GM12878 (cell line): ENCODE data around the gene MLPH. TPM values are rescaled to one million over a fixed set of nuclear protein-coding genes. Genes with fewer than 3 reads are reported as not detected.

Experiments used
- ATAC-seq: fragments of 200-7000 bp; cut with Tn5 transposase; 3 replicates; pipeline ENCODE4 v1.9.1; 2020; ENCODE audit warnings: mild to moderate bottlenecking, moderate library complexity
- BruUV-seq: library from RNA; stranded (reverse); fragments of 400-500 nt; replicated peaks from 2 replicates; lab custom pipeline; 2021; lab: Mats Ljungman, UMichigan
- CTCF ChIA-PET: fragments of 300-600 bp; sonication (Branson Sonifier 250); formaldehyde crosslinking; extraction: SDS; loops from one replicate; lab custom pipeline; 2021; ENCODE audit warnings: inconsistent platforms; lab: Yijun Ruan, JAX
- POLR2A ChIA-PET: fragments of 350-600 bp; formaldehyde crosslinking; extraction: SDS; loops from one replicate; lab custom pipeline; 2021; ENCODE audit warnings: inconsistent platforms; lab: Charles Lee
- RAD21 ChIA-PET: fragments of 300-600 bp; sonication (Branson Sonifier 250); formaldehyde crosslinking; loops from one replicate; lab custom pipeline; 2023; ENCODE audit warnings: antibody characterized with exemption; ENCODE audit not compliant: unreplicated experiment; lab: Charles Lee
- SMC1A ChIA-PET: fragments of 300-600 bp; sonication (Branson Sonifier 250); formaldehyde crosslinking; loops from one replicate; lab custom pipeline; 2023; ENCODE audit not compliant: unreplicated experiment, uncharacterized antibody; lab: Charles Lee
- DNase-seq: peaks from one replicate; pipeline ENCODE4 v3.0.0-alpha.2; 2011; ENCODE audit warnings: low read depth, low spot score
- FAIRE-seq: peaks from 3 replicates; lab custom pipeline; 2011; peaks lifted over from hg19 to GRCh38; lab: Jason Lieb, UNC
- H2AFZ ChIP-seq: 2 replicates; pipeline ENCODE4 v1.6.0; 2011; ENCODE audit warnings: low read depth, low read length, control low read depth; ENCODE audit not compliant: control insufficient read depth
- H3K27ac ChIP-seq: 2 replicates; pipeline ENCODE4 v1.5.1; 2011; ENCODE audit warnings: control low read depth; ENCODE audit not compliant: control insufficient read depth, insufficient read depth
- H3K27me3 ChIP-seq, 2 experiments: replicated peaks in 1 of 2; 2 replicates each; pipeline versions ENCODE4 v1.6.0 to v1.6.1; 2011; ENCODE audit warnings: low read length in 1 of 2; ENCODE audit not compliant: control insufficient read depth in 2 of 2, insufficient read depth in 2 of 2
- H3K36me3 ChIP-seq, 2 experiments: 2 replicates each; pipeline ENCODE4 v1.5.1; 2011; ENCODE audit warnings: low read length in 1 of 2; ENCODE audit not compliant: control insufficient read depth in 2 of 2, insufficient read depth in 2 of 2
- H3K4me1 ChIP-seq: 2 replicates; pipeline ENCODE4 v1.6.1; 2011; ENCODE audit warnings: mild to moderate bottlenecking, low read length, moderate library complexity, mixed read lengths; ENCODE audit not compliant: control insufficient read depth, insufficient read depth
- H3K4me2 ChIP-seq: 2 replicates; pipeline ENCODE4 v1.6.0; 2011; ENCODE audit warnings: control low read depth; ENCODE audit not compliant: control insufficient read depth, insufficient read depth
- H3K4me3 ChIP-seq: fragments of 200-600 bp; sonication (generic); 2 replicates; pipeline ENCODE4 v1.5.1; 2016
- H3K79me2 ChIP-seq: 2 replicates; pipeline ENCODE4 v1.6.0; 2011; ENCODE audit warnings: low read length; ENCODE audit not compliant: control insufficient read depth, insufficient read depth
- H3K9ac ChIP-seq: 2 replicates; pipeline ENCODE4 v1.8.0; 2011; ENCODE audit warnings: low read length, control low read depth, mixed read lengths; ENCODE audit not compliant: control insufficient read depth, insufficient read depth
- H3K9me3 ChIP-seq: replicated peaks from 3 replicates; pipeline ENCODE4 v1.5.1; 2011; ENCODE audit warnings: mild to moderate bottlenecking, low read length; ENCODE audit not compliant: control insufficient read depth, insufficient read depth
- H4K20me1 ChIP-seq: 2 replicates; pipeline ENCODE4 v1.6.0; 2011; ENCODE audit not compliant: control insufficient read depth, insufficient read depth
- ATF7 ChIP-seq: fragments of 450-650 bp; IDR thresholded peaks from 2 replicates; pipeline ENCODE4 v1.6.1; 2016; ENCODE audit warnings: low read depth, mild to moderate bottlenecking
- BACH1 ChIP-seq: fragments of 450-650 bp; IDR thresholded peaks from 2 replicates; pipeline ENCODE4 v1.6.1; 2017; ENCODE audit warnings: mild to moderate bottlenecking, borderline replicate concordance
- BHLHE40 ChIP-seq, 2 experiments: fragments of 450-650 bp in 1 of 2; IDR thresholded peaks; 2 replicates each; pipeline ENCODE4 v1.6.1; 2011 to 2017; ENCODE audit warnings: low read depth in 2 of 2, borderline replicate concordance in 1 of 2, improper control_type of control experiment in 1 of 2, low read length in 1 of 2, mild to moderate bottlenecking in 1 of 2
- CEBPB ChIP-seq, 2 experiments: fragments of 150-350 bp in 1 of 2; IDR thresholded peaks; 2 replicates each; pipeline ENCODE4 v1.6.1; 2012 to 2014; ENCODE audit warnings: low read depth in 2 of 2, low read length in 2 of 2, borderline replicate concordance in 1 of 2, inconsistent platforms in 1 of 2
- DPF2 ChIP-seq: fragments of 450-650 bp; IDR thresholded peaks from 2 replicates; pipeline ENCODE4 v1.6.1; 2017; ENCODE audit warnings: mild to moderate bottlenecking
- EP300 ChIP-seq, 2 experiments: fragments of 150-350 bp in 1 of 2; IDR thresholded peaks; 2 replicates each; pipeline ENCODE4 v1.6.1; 2011 to 2012; ENCODE audit warnings: low read depth in 2 of 2, low read length in 2 of 2, borderline replicate concordance in 1 of 2, improper control_type of control experiment in 1 of 2, inconsistent platforms in 1 of 2; ENCODE audit not compliant: control insufficient read depth in 1 of 2
- RAD51 ChIP-seq: fragments of 450-650 bp; IDR thresholded peaks from 2 replicates; pipeline ENCODE4 v1.6.1; 2016; ENCODE audit warnings: moderate library complexity, mild to moderate bottlenecking, inconsistent platforms
- RB1 ChIP-seq: fragments of 450-650 bp; formaldehyde crosslinking; IDR thresholded peaks from 2 replicates; pipeline ENCODE4 v1.6.1; 2017; ENCODE audit warnings: mild to moderate bottlenecking, borderline replicate concordance
- RELA ChIP-seq: fragments of 450-650 bp; IDR thresholded peaks from 2 replicates; pipeline ENCODE4 v1.8.0; 2014; ENCODE audit warnings: borderline replicate concordance; ENCODE audit not compliant: partially characterized antibody
- SMAD5 ChIP-seq: IDR thresholded peaks from 2 replicates; pipeline ENCODE4 v1.6.1; 2016; ENCODE audit warnings: antibody characterized with exemption, low read depth
- SUZ12 ChIP-seq: fragments of 200-600 bp; sonication (generic); IDR thresholded peaks from one replicate; pipeline ENCODE4 v1.6.1; 2018; ENCODE audit warnings: antibody characterized with exemption, mild to moderate bottlenecking; ENCODE audit not compliant: unreplicated experiment
- TCF3 ChIP-seq: IDR thresholded peaks from 2 replicates; pipeline ENCODE4 v1.6.1; 2012; ENCODE audit warnings: low read depth, mild to moderate bottlenecking, low read length, borderline replicate concordance; ENCODE audit not compliant: insufficient read depth
- ZBTB33 ChIP-seq: fragments of 450-650 bp; IDR thresholded peaks from 2 replicates; pipeline ENCODE4 v1.6.1; 2017; ENCODE audit warnings: mild to moderate bottlenecking
- WGBS: methylation state at CpG from one replicate; pipeline ENCODE4 v1.1.6; 2016; ENCODE audit warnings: low lambda C conversion rate; ENCODE audit not compliant: insufficient replicate concordance, insufficient coverage; ENCODE audit errors: missing lambda C conversion rate; 5-methylcytosine and 5-hydroxymethylcytosine counted together
- in situ Hi-C: fragments of 300-500 bp; cut with MboI; formaldehyde crosslinking; loops from 9 replicates; pipeline ENCODE4 v1.14.3; 2018; ENCODE audit warnings: mixed read lengths
- intact Hi-C: fragments of 100-400 bp; cut with micrococcal nuclease; formaldehyde crosslinking; loops from one replicate; pipeline ENCODE4 v1.14.2; 2022; ENCODE audit not compliant: unreplicated experiment
- polyA plus RNA-seq, 11 experiments: library from polyadenylated mRNA; depleted of rRNA in 4 of 11; unstranded in 6 of 11; stranded (reverse) in 5 of 11; fragments of >200 nt; fragmentation: Nextera tagmentation in 4 of 11; fragmentation: Illumina TruSeq in 1 of 11; extraction: Ambion mirVana in 4 of 11; extraction: Trizol in 1 of 11; gene quantifications; 1 replicate in 1 of 11; 2 replicates in 10 of 11; pipeline versions ENCODE4 v1.2.1 to v1.2.3, GENCODE V29; 2011 to 2016; ENCODE audit warnings: inconsistent platforms in 2 of 11, missing spikeins in 2 of 11, low read depth in 1 of 11
- total RNA-seq, 4 experiments: library from RNA; depleted of rRNA in 3 of 4; stranded (reverse); fragments of >200 nt in 3 of 4; fragmentation: Illumina TruSeq in 1 of 4; extraction: Trizol in 1 of 4; gene quantifications; 2 replicates each; pipeline versions ENCODE4 v1.2.1 to v1.2.3, GENCODE V29; 2013 to 2021
- TF ChIP-seq, protein P1 (sequence below): fragments of 450-650 bp; IDR thresholded peaks from 2 replicates; pipeline ENCODE4 v1.6.1; 2018; ENCODE audit warnings: mild to moderate bottlenecking, low read depth, moderate library complexity; ENCODE audit not compliant: partially characterized antibody
- TF ChIP-seq, protein P2 (sequence below): IDR thresholded peaks from 2 replicates; pipeline ENCODE4 v1.6.1; 2012; ENCODE audit warnings: mild to moderate bottlenecking, low read depth, low read length

MLPH gene
- total and polyA plus RNA-seq, 10 of the 15 experiments (the other 5 are each of a cell fraction or from before 2014, with no cell fraction given): 0.16 to 0.85 TPM; not detected in 8

- Histone ChIP-seq H3K36me3 (no peaks in the 10 kb centered on the region), H3K27me3 (no peaks in the 10 kb centered on the region), H4K20me1 (no peaks in the 10 kb centered on the region), H3K4me3 (peak overlapping the region; percentile 17; the same call in 1 of the 2 replicates), H3K4me2 (peak overlapping the region; percentile 38; the same call in 1 of the 2 replicates), H3K27ac (peak overlapping the region; percentile 75), H3K9me3 (peaks cover 12% of the 10 kb centered on the region), H2AFZ (peak overlapping the region; percentile 71), H3K9ac (peak overlapping the region; percentile 30; the same call in 1 of the 2 replicates), H3K79me2 (no peaks in the 10 kb centered on the region), H3K4me1 (peaks cover 19% of the 10 kb centered on the region)
- intact Hi-C loops (loop anchor here (2.0 to 5.0 kb wide), 2 partner anchors 29 to 45 kb away; no protein-coding TSS in a partner anchor), in situ Hi-C loops (no loop called here)
- ChIA-PET SMC1A (interaction anchor here (0.6 to 7.4 kb wide), 9 partner anchors 9 to 404 kb away, joined by 3 to 44 read pairs (median 4); no protein-coding TSS in a partner anchor), RAD21 (interaction anchor here (0.6 to 2.7 kb wide), 8 partner anchors 13 to 399 kb away, joined by 3 to 17 read pairs (median 6); no protein-coding TSS in a partner anchor), CTCF (interaction anchor here (0.7 to 6.0 kb wide), 7 partner anchors 8 to 107 kb away, joined by 3 to 38 read pairs (median 3); no protein-coding TSS in a partner anchor), POLR2A (interaction anchor here (2.4 to 2.5 kb wide), 2 partner anchors 17 to 29 kb away, joined by 6 to 11 read pairs; no protein-coding TSS in a partner anchor)
- no peak for DNase-seq
- WGBS: 7% methylated on average over 4 of the region's 4 CpGs
- no peak for FAIRE-seq
- BruUV-seq: no TSS peak
- peak; percentile 61 for ATAC-seq
- TF ChIP-seq EP300 (IDR thresholded peaks at IDR 0.05; ENCODE audit: borderline replicate concordance in 1 of 2, control insufficient read depth in 1 of 2, low read depth in 2 of 2, low read length in 2 of 2): 0 out of 4 replicates have a peak, but pooled peaks of 1 of the 2 experiments have one; percentile 4
- no peak for TF ChIP-seq BACH1
- TF ChIP-seq CEBPB (IDR thresholded peaks at IDR 0.05; ENCODE audit: borderline replicate concordance in 1 of 2, low read depth in 2 of 2, low read length in 2 of 2): no peak
- no peak for TF ChIP-seq BHLHE40 (IDR thresholded peaks at IDR 0.05; ENCODE audit: borderline replicate concordance in 1 of 2, low read depth in 2 of 2, low read length in 1 of 2)
- TF ChIP-seq, protein P1, sequence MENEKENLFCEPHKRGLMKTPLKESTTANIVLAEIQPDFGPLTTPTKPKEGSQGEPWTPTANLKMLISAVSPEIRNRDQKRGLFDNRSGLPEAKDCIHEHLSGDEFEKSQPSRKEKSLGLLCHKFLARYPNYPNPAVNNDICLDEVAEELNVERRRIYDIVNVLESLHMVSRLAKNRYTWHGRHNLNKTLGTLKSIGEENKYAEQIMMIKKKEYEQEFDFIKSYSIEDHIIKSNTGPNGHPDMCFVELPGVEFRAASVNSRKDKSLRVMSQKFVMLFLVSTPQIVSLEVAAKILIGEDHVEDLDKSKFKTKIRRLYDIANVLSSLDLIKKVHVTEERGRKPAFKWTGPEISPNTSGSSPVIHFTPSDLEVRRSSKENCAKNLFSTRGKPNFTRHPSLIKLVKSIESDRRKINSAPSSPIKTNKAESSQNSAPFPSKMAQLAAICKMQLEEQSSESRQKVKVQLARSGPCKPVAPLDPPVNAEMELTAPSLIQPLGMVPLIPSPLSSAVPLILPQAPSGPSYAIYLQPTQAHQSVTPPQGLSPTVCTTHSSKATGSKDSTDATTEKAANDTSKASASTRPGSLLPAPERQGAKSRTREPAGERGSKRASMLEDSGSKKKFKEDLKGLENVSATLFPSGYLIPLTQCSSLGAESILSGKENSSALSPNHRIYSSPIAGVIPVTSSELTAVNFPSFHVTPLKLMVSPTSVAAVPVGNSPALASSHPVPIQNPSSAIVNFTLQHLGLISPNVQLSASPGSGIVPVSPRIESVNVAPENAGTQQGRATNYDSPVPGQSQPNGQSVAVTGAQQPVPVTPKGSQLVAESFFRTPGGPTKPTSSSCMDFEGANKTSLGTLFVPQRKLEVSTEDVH: no peak
- TF ChIP-seq ATF7: 0 out of 2 replicates have a peak, but pooled peaks have one; percentile 6
- no peak for TF ChIP-seq SUZ12
- no peak for TF ChIP-seq ZBTB33
- no peak for TF ChIP-seq RELA
- TF ChIP-seq TCF3: no peak
- TF ChIP-seq, protein P2, sequence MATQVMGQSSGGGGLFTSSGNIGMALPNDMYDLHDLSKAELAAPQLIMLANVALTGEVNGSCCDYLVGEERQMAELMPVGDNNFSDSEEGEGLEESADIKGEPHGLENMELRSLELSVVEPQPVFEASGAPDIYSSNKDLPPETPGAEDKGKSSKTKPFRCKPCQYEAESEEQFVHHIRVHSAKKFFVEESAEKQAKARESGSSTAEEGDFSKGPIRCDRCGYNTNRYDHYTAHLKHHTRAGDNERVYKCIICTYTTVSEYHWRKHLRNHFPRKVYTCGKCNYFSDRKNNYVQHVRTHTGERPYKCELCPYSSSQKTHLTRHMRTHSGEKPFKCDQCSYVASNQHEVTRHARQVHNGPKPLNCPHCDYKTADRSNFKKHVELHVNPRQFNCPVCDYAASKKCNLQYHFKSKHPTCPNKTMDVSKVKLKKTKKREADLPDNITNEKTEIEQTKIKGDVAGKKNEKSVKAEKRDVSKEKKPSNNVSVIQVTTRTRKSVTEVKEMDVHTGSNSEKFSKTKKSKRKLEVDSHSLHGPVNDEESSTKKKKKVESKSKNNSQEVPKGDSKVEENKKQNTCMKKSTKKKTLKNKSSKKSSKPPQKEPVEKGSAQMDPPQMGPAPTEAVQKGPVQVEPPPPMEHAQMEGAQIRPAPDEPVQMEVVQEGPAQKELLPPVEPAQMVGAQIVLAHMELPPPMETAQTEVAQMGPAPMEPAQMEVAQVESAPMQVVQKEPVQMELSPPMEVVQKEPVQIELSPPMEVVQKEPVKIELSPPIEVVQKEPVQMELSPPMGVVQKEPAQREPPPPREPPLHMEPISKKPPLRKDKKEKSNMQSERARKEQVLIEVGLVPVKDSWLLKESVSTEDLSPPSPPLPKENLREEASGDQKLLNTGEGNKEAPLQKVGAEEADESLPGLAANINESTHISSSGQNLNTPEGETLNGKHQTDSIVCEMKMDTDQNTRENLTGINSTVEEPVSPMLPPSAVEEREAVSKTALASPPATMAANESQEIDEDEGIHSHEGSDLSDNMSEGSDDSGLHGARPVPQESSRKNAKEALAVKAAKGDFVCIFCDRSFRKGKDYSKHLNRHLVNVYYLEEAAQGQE: no peak
- no peak for TF ChIP-seq RAD51
- TF ChIP-seq SMAD5: no peak
- TF ChIP-seq RB1: no peak
- 0 out of 2 replicates have a peak, but pooled peaks have one; percentile 2 for TF ChIP-seq DPF2
Measured at GRCh38 chr2:237557633-237558015, 70.6 kb downstream of the MLPH start.
